HG03060 (cell line): ENCODE results near the gene FEM1B.
A peak's percentile ranks its signal among the peaks of the same experiment; 100 is the strongest.

Experiments used
- ATAC-seq: cut with Tn5 transposase; IDR thresholded peaks from one replicate; pipeline ENCODE4 v1.9.1; 2021; ENCODE audit warnings: low read depth, moderate number of reproducible peaks; ENCODE audit not compliant: unreplicated experiment

The FEM1B gene

GRCh38 chr15:68279779-68280753, 2.5 kb downstream of the FEM1B start:
- ATAC-seq: no peak

GRCh38 chr15:68281008-68281407, 3.5 kb downstream of the FEM1B start:
- no peak for ATAC-seq

- no peak for ATAC-seq
Observed at GRCh38 chr15:68283401-68283800, 5.9 kb downstream of the FEM1B start.

- no peak for ATAC-seq
Observed at GRCh38 chr15:68284616-68285258, 7.2 kb downstream of the FEM1B start.

- ATAC-seq: no peak
Observed at GRCh38 chr15:68285259-68285980, 7.9 kb downstream of the FEM1B start.

- ATAC-seq: no peak
Observed at GRCh38 chr15:68286256-68286655, 8.7 kb downstream of the FEM1B start.

- no peak for ATAC-seq
Observed at GRCh38 chr15:68289057-68289456, 11.5 kb downstream of the FEM1B start.

- no peak for ATAC-seq
Observed at GRCh38 chr15:68289621-68290352, 12.2 kb downstream of the FEM1B start.

- ATAC-seq: no peak
Observed at GRCh38 chr15:68290715-68291114, 13.2 kb downstream of the FEM1B start.

- no peak for ATAC-seq
Observed at GRCh38 chr15:68292157-68292781, 14.7 kb downstream of the FEM1B start.

GRCh38 chr15:68292967-68293366, 15.4 kb downstream of the FEM1B start:
- no peak for ATAC-seq

GRCh38 chr15:68295014-68295805, 17.7 kb downstream of the FEM1B start:
- ATAC-seq: no peak

GRCh38 chr15:68298336-68298735, 20.8 kb downstream of the FEM1B start:
- no peak for ATAC-seq

GRCh38 chr15:68298882-68299381, 21.4 kb downstream of the FEM1B start:
- ATAC-seq: peak; percentile 75

GRCh38 chr15:68299436-68299835, 21.9 kb downstream of the FEM1B start:
- ATAC-seq: no peak

- no peak for ATAC-seq
Observed at GRCh38 chr15:68300115-68300940, 22.8 kb downstream of the FEM1B start.

- no peak for ATAC-seq
Observed at GRCh38 chr15:68301301-68301700, 23.8 kb downstream of the FEM1B start.

GRCh38 chr15:68302729-68303128, 25.2 kb downstream of the FEM1B start:
- ATAC-seq: no peak
